ENCODE data around the gene POU2F3.
A peak's percentile ranks its signal among the peaks of the same experiment; 100 is the strongest.

Gene POU2F3

DNA sequence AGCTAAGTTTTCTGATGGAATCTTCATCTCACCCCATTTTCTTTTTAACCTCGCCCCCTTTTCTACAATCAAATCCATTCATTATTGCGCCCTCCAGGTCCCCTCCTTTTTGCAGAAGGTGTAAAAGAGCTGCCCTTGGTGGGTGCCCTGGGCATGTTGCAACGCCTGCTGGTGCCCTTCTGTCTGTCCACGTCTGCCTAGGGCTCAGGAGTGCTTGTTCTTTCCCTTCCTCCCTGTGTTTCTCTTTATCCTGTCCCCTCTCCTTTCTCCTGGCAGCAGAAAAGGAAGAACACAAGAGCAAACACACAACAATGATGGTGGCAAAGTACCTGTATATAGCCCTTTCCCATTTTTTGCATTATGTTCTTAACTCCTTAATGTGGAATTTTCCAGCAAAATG lies 79.0 kb downstream of the POU2F3 start:
- no peak for DNase-seq (ENCODE audit: low spot score)

DNA sequence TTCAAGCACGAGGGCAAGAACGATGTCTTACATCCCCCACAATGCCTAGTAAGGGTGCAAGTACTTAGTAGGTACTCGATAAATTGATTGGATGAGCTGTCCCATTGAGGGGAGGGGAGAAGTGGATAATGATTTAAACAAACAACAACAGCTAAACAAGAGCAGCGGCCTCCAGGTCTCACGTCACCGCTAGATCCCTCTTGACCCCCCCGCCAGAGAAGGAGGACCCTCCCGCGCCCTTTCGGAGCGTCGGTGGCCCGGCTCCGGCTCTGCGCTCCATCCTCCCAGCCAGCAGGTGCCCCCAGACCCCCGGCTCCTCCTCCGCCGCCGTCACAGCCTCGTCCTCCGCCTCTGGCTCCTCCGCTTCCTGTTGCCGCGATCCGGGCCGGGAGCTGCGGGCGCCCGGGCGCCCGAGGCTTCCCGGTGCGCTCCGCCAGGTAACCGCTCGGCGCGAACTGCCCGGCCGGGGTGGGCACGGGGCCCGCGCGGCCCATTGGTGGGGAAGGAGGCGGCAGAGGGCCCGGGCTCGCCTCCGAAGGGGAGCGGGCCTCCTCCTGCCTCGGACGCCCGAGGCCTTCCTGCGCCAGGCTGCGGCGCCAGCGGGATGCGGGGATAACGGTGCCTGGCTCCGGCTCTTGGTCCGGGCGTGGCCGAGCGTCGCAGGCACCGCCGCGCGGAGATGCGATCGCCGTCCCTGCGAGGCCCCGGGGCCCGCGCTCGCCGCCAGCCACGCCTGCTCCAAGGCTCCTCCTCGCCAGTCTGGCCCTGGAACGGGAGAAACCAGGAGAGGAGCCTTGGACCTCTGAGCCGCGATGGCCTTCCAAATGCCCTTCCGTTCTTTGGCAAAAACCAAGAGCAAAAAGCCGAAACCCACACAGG lies 85.2 kb downstream of the POU2F3 start, which contains the start of gene TLCD5:
TSS of gene TLCD5 (plus strand) at position 368 of the 879 bp plus-strand sequence. CDS start 2,143 bp downstream, outside the sequence.
- DNase-seq (ENCODE audit: low spot score) = peak; percentile 87

DNA sequence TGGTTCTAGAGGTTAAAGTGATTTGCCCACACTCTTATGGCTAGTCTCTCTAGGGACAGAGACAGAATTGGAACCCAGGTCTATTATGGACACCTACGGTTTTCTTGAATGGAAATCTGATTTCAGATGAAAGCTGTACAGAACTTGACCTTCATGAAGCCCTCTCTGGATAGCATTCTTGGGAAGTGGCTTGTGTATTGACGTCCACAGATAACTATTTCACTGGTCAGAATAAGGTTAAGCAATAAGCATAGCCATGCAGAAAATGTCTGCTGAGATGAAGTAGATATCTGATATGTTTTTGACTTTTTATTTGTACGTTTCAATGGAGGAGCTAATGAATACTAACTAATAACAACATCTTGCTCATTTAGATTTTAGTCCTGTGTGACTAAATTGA lies 86.3 kb downstream of the POU2F3 start:
- no peak for DNase-seq (ENCODE audit: low spot score)

DNA sequence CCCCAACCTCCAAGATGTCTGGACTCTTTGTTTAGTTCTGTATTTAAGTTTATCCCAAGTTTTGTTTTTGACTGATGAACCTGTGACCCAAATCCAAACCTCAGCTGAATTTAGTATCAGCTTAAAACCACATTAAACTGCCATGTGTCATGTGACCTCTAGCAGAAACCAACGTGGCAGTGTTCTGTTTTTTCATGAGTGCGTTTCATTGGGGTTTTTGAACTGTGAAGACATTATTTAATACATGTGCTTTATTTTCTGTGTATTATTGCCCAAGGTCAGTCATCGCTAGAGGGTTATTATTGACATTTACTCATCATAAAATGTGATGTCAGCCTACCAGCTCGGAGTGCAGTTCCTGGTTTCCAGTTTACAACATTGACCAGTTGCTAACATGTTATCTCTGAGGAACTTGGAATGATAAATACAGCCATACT lies 86.9 kb downstream of the POU2F3 start:
- no peak for DNase-seq (ENCODE audit: low spot score)

DNA sequence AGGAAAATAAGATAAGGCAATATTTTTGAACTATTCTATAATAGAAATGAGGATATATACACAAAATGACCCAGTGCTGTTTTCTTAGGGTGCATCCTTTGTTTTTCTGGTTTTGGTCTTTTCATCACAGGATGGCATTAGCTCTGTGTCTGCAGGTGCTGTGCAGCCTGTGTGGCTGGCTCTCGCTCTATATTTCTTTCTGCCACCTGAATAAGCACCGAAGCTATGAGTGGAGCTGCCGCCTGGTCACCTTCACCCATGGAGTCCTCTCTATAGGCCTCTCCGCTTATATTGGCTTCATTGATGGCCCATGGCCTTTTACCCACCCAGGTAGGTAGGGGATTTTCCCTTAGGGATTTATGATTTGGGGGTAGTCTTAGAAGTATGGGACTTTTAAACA lies 87.4 kb downstream of the POU2F3 start:
- DNase-seq (ENCODE audit: low spot score) = no peak

DNA sequence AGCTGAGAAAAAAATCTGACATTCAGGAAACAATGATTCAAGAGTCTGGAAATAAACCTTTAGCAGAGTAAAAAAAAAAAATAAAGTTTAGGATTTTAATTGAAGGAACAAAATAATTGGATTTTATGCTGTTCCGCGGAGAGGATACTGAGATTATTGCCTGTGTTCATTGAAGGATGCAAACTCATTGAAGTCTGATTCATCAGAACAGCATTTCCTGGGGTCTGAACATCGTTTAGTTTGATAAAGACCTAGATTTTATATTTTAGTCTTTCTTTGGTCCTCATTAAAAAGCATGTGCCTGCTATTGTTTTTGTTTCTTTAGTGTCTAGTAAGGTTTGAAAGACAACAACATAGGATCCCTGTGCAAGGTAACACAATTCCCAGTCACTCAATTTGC lies 89.6 kb downstream of the POU2F3 start:
- no peak for DNase-seq (ENCODE audit: low spot score)

DNA sequence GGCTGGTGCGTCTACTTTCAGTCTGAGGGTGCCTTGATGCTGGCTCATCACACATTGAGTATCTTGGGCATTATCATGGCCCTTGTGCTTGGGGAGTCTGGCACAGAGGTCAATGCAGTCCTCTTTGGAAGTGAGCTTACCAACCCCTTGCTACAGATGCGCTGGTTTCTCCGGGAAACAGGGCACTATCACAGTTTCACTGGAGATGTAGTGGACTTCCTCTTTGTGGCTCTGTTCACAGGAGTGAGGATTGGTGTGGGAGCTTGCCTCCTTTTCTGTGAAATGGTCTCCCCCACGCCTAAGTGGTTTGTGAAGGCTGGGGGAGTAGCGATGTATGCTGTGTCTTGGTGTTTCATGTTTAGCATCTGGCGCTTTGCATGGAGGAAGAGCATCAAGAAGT lies 90.1 kb downstream of the POU2F3 start:
- peak; percentile 25 for DNase-seq (ENCODE audit: low spot score)

DNA sequence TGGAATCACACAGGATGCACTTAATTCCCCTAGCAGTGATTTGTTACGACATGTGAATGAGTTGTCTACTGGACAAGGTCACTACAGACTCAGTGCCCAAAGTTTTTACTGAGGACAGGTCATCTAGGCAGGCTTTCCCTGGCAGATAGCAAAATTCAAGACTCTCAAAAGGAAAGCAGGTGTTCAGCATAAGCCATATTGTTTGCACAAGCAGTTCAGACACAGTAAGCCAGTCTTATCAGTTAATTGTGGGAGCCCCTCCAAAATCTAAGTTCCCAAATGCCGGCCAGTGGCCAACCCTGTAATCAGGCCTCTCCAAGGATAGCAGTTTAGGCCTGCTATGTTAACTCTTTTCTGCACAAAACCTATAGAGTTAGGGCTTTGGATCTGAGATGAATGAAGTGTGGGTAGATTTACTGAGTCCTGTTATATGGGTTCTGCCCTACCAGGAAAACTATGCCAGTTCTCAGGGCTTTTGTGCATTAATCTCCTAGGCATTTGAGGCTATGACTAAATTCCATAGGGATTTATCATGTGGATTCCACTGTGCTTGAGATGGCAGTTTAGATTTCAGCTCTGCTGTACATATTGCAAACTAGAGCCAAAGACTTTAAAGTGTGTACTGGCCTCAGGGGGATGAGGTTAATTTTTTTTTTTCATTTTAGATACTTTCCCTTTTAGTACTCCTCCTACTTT lies 91.5 kb downstream of the POU2F3 start:
- DNase-seq (ENCODE audit: low spot score) = peak; percentile 47

DNA sequence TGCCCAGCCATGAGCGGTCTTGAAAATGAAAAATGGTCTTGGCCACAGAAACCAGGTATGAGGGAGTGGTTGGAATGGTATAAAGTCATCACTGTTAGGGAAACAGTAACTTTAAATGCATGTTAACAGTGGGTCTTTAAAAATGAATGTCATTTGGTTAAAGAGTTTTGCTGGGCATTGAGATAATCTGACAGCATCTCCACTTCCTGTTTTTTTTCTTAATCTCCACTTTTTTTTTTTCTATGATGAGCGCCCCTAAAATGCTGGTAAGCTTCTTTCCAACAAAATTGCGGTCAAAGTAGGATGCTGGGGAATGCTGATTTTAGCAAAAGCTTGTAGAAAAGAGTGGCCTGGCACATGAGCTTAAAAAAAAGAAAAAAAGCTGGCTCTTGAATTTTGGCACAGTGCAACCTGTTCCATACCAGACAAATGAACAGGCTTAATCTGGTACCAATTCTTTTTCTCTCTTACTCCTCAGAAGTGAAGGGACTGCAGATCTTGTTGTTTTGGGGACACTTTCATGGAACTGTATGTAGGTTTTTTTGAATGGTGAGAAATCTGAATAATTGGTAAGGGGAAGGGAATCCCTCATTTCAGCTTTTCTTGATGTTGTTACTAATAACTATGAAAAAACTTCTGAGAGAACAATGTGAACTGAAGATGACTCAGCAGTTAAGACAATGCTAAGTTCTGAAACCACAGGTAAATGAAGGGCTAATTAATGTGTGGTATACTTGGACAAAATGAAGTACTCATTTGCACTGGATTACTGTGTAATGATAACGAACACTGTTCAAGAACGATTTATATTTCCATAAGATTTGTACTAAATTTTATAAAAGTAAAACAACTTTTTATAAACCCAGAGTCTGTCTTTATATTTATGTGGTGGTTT lies 93.1 kb downstream of the POU2F3 start:
- DNase-seq (ENCODE audit: low spot score) = no peak

DNA sequence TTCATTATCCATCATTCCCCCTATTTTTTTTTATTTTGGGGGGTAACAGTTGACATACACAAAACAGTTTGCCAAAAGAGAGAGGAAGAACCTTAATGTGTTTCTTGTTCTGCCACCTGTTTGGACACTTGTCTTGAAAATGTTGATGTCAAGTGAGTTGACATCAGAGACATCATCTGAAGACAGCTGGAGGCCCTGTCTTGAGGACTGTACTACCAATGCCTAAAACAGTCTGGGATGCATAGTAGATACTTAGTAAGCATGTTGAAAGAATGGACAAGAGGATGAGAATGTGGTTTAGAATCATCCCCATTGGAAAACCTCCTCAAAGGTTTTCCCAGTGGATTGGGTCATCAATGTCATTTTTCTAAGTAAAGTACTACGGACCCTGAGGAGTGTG lies 93.9 kb downstream of the POU2F3 start:
- no peak for DNase-seq (ENCODE audit: low spot score)

DNA sequence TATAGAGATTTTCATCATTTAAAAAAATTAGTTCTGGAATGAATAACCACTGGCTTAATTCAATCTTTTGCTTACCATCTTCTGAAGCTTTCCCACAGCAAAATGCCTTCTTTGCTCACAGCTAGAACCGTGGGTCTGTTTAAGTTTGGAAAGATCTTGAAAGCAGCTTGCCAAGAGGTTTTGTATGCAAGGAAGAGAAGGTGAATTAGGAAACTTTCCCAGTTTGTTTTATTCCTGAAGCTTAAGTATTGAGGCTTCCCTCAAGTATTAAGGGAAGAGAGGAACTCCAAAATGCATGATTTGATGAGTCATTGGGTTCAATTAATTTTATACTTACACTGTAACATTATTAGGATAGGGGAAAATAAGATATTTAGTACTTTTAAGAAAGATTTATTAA lies 94.4 kb downstream of the POU2F3 start:
- no peak for DNase-seq (ENCODE audit: low spot score)

DNA sequence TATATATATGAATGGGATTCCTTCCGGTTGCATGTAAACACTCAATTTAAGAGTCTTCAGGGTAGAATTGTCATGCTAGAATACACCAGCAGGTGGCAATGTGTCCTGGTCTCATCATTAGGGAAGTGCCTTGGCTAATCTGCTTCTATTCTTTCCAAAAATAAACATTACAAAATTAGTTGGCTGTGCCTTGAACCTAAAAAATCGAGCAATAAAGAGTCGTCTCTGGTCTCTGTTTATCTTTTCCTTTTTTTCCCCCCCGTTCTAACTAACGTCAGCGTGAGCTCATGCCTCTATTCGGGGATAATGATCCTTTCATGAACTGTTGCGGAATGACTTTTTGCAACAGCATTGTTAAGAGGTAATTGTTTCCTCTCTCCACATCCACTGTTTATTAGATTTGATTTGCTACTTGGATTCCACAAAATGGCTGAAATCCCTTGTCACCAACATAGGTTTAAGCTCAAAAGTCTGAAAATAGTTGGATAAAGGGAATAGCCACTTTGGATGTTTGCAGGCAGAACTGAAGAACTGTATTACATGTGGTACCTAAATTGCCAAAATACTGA lies 95.0 kb downstream of the POU2F3 start:
- no peak for DNase-seq (ENCODE audit: low spot score)

DNA sequence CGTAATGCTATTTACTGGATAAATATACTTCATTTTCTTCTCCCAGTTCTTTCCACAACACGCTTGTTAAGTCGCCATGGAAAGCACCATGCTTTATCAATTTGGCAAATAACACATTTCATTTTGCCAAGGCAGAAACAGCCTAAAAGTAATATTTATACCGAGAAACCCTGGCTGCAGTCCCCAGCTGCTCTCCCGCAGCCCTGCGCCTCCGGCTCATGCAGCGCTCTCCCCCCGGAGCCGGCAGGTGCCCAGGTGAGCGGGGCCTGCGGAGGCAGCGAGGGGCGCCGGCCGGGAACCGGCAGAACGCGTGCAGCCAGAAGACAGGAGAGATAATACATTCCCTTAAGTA lies 95.6 kb downstream of the POU2F3 start:
- no peak for DNase-seq (ENCODE audit: low spot score)

DNA sequence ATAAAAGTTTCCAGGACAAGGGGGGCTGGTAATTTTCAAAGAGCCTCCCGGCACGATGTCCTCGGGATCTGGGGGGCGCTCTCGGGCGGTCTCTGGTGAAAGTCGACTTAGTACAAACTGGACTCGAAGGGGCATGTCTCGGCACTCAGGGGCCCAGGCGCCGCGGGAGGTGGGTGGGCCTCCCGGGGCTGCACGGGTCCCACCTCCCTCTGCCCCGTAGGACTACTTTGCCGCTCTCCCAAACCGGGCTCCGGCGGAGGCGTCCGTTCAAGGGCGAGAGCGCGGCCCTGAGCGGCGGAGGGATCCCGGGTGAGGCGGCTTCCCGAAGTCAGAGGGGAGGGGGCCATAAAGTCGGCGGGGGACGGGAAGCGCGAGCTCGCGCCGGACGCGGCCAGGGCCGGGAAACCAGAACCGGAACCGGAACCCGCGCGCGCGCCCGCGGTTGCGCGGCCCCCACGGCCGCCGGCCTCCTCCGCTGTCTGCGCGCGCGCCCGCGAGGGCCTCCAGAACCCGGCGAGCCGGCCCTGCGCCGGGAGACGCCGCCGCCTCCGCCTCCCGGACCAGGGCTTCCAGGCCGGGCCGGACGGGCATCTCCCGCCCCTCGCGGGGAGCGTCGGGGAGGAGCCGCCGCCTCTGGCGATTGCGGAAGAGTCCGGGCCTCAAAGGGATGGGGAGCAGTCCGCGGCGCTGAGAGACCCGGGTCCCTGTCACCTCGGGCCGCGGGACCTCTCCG lies 96.1 kb downstream of the POU2F3 start, which contains the start of gene ARHGEF12:
TSS of gene ARHGEF12 (plus strand) at position 506 of the 733 bp plus-strand sequence. CDS start 831 bp downstream, outside the sequence.
- peak; percentile 97 for DNase-seq (ENCODE audit: low spot score)

DNA sequence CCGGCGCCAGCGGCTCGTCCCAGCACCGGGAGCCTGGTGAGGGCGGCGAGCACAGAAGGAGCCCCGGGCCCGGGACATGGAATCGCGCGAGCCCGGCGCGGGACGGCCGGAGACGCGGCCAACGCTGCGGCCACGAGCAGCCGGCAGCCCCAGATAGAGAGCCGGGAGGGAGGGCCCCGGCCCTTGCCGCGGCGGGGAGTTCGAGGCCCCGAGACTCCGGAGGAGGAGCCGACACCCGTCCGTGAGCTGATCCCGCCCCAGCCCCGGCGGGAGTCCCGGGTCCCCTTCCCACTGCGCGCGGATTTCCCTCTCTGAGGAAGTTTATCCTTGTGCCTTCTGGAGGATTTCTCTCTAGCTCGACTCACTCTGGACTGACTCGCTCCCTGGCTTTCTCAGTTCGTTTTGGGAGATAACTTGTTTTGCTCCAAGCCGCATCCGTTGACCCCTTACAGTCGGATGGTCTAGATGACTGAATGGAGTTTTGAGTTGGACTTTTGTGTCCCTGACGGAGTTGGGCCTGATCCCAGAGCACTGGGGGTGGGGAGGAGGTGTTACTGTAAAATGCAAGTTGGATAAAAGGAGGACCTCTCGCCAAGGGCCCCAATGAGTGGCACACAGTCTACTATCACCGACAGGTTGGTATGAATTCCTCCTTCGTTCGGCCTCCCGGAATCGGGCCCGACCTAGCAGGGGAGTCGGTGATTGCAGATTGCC lies 96.9 kb downstream of the POU2F3 start:
- DNase-seq (ENCODE audit: low spot score) = peak; percentile 81

DNA sequence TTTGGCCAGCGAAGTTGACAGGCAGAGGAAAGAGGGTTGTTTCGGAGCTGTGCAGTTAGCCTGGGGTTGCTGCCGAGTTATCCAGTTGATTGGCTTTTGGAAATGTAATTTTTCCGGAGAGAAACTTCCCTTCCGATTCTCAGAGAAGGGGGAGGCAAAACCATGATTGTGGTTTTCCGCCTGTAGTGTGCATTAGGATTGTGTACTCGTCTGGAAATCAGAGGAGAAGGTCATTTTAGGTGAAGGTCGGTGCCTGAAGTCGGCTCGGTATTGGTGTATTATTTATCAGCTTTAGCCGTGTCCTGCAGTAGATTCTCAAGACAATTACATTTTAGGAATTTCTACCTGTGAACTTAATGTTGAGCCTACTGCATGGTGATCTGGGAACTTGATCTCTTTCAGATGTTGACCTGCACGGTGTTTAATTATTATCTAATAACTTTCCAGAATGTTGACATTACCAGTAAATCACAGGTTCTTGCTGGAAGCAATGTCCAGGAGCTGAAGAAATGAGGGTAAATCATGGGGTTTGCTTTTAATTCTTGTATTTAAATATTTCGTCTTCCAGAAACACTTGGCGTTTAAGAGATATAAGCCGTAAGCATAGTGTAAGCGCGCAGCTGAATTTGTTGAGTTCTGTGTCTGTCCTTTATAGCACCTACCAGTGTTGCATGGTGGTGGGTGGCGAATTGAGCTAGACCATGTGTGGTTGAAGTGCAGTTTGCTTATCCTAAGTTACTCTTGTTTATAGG lies 97.6 kb downstream of the POU2F3 start:
- no peak for DNase-seq (ENCODE audit: low spot score)

DNA sequence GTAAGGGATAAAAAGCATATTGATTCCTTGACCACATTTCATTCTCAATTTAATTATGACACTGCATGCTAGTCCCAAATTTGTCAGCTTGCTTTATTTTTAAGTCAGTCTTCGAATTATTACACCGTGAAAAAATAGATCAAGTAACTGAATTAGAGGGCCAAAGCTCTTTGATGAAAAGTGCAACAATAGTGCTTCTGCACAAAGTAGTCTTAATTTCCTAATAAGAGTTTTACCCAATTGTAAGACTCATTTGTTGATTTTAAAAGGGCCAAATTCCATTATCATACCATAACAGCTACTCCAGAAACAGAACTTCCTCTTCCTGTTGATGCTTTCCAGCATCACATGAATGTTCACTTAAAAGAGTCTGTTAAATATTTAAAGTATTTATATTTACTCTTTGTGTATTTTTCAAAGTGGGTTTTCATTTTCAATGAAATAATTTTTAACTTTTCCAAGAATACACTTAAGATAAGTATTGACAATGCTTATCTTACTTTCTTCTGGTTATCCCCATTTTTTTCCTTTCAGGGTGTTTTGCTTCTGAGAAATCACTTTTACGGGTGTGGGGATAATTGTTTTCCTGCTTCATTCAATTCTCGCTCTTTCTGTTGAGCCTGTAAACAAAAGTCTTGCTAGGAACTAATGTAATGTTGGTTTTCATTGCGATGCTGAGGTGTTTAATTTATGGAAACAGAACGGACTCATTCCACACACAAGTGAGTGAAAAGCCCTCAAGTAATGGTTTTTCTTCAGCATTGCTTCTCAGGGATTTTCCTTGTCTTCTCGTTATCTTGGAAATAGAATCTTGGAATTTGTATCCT lies 98.4 kb downstream of the POU2F3 start:
- no peak for DNase-seq (ENCODE audit: low spot score)

DNA sequence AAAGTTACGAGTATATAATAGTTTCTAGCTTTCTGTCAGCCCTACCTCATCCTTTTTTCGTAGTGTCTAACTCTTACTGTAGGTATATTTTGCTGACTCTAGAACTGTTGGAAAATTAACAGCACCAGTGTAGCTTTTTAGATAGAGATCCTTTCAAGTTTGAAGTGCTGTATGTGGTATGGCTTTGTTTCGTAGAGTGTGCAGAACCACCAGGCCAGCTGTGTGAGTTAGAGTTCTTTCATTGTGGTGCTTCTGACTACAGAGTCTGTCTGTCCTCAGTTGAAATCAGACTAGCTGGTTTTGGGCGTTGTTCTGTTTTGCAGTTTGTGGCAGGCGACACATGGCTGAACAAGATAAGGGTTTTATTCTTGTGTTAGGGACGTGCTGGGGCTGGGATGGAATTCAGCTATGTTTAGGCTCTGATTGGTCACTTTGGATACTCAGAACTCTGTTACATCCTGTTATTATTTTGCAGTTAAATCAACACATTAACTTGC lies 99.5 kb downstream of the POU2F3 start:
- DNase-seq (ENCODE audit: low spot score) = no peak

DNA sequence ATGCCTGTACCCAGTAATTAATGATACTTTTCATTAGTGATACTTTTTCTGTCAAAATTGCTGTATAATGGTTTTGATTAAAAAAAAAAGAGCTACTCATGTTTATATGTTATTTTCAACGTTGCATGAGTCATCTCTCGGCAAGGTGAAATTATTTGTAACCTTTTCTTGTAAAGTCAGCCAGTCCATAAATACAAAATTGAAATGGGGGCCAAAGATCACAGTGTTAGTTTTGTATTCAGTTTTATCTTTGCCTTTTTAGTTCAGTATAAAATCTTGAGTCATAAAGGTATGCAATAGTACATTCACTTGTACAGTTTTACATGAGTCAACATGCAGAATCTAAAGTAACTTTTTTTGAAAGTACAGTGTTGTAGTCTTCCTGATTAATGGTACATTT lies 100.6 kb downstream of the POU2F3 start:
- DNase-seq (ENCODE audit: low spot score) = no peak

Measured in left forelimb (tissue), 1 donor.